Activated CD4-positive, alpha-beta T cell treated with anti-CD3 and anti-CD28 coated beads, Interleukin-2, Interleukin-6, amounts not matched to agents 100 ng/mL and 50 ng/mL, durations not matched to agents 16 hours and 8 hours (primary cell): Measurements from ENCODE around the gene PLB1.

Source experiments
- DNase-seq: peaks from one replicate; pipeline ENCODE4 v3.0.0-alpha.2; 2020

Gene PLB1

GRCh38 chr2:28507796-28508764 is 12.2 kb downstream of the PLB1 start:
- peak; percentile 7 for DNase-seq

DNA sequence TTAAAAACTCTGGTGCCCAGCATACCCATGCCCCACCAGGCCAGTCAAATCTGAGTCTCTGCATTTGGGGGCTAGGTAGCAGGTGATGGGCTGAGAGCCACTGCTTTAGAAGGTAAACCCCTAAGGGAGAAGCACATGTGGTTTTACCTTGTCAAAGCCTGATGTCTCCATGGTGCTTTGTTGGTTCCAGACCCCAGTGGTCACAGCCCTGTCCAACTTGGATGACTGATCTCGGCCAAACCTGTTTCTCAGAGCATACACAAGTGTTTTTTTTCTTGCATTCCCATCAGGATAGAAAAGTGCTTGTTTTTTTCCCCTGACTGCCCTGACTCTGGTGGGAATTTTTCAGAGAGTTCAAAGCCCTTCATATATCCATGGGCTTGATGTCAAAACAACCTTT is 13.5 kb downstream of the PLB1 start:
- DNase-seq = no peak

- no peak for DNase-seq
Measured at GRCh38 chr2:28510184-28510583, 14.3 kb downstream of the PLB1 start.

DNA sequence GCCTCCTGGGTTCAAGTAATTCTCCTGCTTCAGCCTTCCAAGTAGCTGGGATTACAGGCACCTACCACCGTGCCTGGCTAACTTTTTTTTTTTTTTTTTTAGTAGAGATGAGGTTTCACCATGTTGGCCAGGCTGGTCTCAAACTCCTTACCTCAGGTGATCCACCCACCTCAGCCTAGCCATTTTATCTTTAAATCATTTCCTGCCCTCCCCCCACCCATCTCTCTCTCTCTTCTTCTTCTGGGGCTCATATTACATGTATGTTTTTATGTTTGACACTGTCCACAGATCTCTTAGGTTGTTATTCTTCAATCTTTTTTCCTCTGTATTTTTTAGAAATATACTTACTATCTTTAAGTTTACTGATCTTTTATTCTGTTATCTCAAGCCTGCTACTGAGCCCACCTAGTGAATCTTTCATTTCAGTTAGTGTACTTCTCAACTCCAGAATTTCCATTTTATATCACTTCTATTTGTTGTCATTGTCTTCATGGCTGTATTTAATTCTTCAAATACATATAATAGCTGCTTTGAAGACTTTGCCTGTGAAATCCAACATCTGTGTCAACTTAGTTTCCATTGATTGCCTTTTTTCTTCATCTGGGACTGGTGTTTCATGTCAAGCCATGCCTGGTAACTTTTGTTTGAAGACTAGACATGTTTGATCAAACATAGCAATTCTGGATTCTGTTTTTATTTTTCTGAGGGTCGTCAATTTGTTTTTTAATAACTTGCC is 16.2 kb downstream of the PLB1 start:
- no peak for DNase-seq

DNA sequence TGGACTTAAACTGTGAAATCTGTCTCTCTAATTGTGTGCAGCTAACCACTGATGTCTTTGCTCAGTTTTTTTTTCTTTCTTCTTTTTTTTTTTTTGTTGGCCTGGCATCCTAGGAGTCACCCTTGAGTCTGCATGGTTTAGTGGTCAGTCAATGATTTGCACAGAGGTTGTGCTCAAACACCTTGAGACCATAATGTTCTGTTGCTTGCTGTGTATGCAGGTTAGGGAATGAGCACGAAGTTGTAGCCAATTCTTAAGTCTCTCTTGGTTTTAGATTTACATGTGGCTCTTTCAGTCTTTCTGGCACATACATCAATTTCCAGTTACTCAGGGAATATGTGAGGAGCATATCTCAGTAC is 16.7 kb downstream of the PLB1 start:
- DNase-seq = no peak

DNA sequence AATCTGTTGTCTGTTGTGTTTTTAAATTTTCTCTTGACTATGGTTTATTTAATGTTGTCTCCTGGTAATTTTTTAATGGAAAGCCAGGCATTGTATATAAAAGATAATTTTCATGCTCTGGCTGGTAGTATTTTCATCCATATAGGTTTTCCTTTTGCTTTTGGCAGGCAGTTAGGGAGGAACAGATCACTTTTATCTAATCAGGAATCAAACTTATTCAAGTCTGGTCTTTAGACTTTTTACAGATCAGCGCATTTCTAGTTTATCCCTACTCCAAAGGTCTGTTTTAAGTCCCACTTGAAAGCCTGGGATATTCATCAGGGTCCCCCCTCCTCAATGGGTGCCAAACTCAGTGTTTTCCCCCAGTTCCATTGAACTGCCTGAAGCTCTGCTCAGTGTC is 17.2 kb downstream of the PLB1 start:
- DNase-seq = no peak

- DNase-seq = no peak
Measured at GRCh38 chr2:28515176-28515751, 19.4 kb downstream of the PLB1 start.

GRCh38 chr2:28516430-28516829 is 20.6 kb downstream of the PLB1 start:
- DNase-seq = no peak

GRCh38 chr2:28516950-28517349 is 21.1 kb downstream of the PLB1 start:
- DNase-seq = no peak

- no peak for DNase-seq
Measured at GRCh38 chr2:28521663-28522062, 25.8 kb downstream of the PLB1 start.

DNA sequence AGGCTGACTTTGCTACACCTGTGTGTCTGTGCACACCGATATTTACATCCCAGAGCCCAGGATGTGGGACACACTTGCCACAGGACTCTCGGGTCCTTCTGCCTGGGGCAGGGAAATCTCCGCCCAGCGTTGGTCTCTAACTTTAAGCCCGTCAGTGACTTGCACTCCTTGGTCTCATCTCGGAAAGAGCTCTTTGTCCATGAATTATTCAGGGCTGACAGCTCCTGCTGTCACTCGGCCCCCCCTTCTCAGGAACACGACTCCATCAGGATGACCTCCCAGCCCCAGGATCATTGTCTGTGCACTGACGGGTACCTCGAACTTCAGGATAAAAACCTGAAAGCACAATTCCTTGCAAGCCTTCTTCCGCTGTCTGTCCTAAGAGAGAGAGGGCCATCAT is 26.6 kb downstream of the PLB1 start:
- no peak for DNase-seq

DNA sequence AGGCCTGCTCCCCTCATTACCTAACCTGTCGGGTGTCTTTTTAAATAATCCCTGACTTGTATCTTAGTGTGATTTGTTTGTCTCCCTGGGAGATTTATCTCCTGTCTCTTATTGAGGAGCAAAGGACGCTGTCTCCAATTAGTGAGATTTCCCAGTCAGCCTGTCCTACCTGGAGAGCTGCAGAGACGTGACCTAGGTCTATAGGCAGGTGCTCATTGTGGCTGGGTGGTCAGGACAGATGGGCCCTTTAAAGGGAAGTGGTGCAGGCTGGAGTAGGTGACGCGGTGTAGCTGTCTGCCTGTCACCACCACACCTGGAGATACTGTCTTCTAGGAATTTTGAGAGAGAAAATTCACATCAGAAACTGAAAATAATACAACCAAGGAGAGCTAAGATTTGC is 28.0 kb downstream of the PLB1 start:
- DNase-seq = no peak

- no peak for DNase-seq
Measured at GRCh38 chr2:28525481-28525880, 29.6 kb downstream of the PLB1 start.

DNA sequence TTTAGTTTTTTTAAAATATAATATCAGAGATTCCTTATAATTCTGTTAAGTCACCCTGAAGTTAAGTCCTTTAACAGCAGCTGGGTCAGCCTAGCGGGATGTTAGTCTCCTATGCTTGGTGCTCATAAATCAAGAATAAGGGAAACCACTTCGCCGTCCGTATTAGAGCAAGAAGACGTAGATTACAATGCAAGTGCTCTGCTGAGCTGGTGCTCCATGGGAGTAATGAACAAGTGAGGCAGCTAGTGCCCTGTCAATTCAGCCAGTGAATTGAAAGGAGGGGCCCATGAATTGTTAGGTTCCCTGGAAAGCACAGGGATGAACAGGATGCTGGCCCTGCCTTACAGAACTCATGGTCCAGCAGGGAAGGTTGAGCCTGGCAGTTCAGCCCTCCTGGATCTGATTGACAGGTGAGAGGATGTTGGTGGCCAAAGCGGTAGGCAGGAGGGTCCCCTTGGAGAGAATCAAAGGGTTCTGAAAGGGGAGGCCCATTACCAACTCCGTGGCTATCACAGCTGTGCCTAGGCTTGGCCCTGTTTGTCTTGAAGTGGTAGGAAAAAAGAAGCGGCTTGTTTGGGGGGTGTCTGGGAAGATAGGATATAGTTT is 30.8 kb downstream of the PLB1 start:
- no peak for DNase-seq

- DNase-seq = no peak
Measured at GRCh38 chr2:28527196-28527595, 31.3 kb downstream of the PLB1 start.

- DNase-seq = no peak
Measured at GRCh38 chr2:28528206-28528605, 32.3 kb downstream of the PLB1 start.

GRCh38 chr2:28530782-28531181 is 34.9 kb downstream of the PLB1 start:
- DNase-seq = no peak

DNA sequence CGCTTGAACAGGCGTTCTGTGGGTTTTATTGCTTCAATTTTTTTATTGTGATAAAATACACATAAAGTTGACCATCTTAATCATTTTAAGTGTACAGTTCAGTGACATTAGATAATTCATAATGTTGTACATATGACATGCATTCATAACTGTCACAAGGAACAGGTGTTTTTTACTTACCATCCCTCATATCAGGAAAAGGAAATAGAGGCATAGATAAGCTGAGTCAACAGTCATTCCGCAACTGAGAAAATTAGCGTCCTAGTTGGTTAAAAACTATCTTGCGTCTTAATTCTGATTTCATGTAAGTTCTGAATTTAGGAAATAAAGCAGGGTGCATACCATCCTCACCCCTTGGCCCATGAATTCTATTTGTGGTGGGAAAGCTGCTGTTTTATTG is 36.5 kb downstream of the PLB1 start:
- peak; percentile 46 for DNase-seq

DNA sequence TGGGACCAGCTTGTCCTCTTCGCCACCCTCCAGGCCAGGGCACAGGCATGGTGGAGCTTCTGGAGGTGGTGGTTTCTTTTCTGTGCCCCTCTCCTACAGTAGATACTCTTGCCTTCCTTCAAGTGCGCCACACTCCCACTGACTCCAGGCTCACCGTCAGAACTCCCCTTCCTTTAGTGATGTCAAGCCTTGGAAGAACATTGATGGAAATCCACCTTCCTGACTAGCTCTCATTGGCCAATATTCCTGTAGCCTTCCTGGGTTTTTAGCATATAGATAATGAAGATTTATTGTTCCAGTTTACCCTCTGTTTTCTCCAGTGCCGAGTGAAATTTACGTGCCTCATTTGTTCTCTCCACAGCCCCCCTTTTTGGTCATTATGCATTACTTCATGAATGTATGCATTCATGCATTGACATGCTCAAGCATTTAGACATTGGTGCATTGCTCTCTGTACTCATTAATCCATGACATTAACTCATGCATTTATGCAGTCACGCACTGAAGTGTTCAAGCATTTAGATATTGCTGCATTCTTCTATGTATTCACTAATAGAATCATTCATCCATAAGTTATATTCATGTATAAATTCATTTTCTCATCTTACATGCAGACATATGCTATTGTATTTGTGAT is 37.3 kb downstream of the PLB1 start:
- no peak for DNase-seq

- no peak for DNase-seq
Measured at GRCh38 chr2:28534817-28535216, 39.0 kb downstream of the PLB1 start.

GRCh38 chr2:28538134-28538533 is 42.3 kb downstream of the PLB1 start:
- no peak for DNase-seq

DNA sequence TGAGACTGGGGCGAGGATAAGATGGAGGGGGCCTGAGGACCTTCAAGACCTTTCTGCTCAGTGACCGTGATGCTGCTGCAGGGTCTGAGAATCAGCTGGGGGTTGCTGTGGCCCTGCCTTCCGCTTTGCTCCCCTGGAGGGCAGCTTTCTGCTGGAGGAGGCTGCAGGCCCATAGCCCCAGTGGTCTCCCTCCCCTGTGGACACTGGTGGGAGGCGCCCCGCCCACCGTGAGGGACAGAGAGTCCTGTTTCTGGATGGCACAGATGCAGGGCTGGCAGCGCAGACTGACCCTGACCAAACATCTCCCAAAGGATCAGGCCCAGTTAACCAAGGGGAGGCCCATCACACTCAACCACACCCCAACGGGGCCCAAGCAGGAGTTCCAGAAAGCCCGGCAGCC is 42.8 kb downstream of the PLB1 start:
- no peak for DNase-seq

- no peak for DNase-seq
Measured at GRCh38 chr2:28539118-28539541, 43.3 kb downstream of the PLB1 start.
